ENCODE measurements around the gene EXOC3L1. TPM values are rescaled to one million over a fixed set of nuclear protein-coding genes. Genes with fewer than 3 reads are reported as not detected.

Gene EXOC3L1
- total and polyA plus RNA-seq, 4 donors = 9.7 to 16.5 (median 12.0) TPM

DNA sequence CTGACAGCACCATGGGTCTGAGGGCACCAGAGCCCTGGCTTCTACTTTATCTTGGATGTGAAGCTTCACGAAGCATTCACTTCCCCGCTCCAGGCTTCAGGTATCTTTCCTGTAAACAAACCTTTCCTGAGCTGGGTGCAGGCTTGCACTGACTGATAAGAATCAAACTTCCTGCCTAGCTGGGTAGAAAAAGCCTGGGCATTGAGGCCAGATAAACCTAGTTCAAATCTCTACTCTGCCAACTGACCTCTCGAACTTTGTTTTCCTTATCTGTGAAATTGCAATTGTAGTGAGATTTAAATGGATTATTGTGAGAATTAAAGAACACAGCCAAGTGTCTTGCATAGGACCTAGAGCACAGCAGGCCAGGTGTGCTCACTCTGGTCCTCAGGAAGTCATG lies 34.1 kb upstream of the EXOC3L1 start:
- Histone ChIP-seq H3K27ac (ENCODE audit: low read depth in 1 of 2, low read length in 1 of 2) (no peak overlapping the region), H3K4me3 (no peak overlapping the region), H3K9me3 (ENCODE audit: control insufficient read depth in 4 of 4, insufficient read depth in 3 of 4, low read length in 3 of 4) (no peaks in the 10 kb centered on the region), H3K27me3 (ENCODE audit: control insufficient read depth in 3 of 3, insufficient read depth in 3 of 3, low read length in 2 of 3) (no peaks in the 10 kb centered on the region), H3K4me1 (ENCODE audit: control insufficient read depth in 5 of 5, insufficient read depth in 5 of 5, low read length in 5 of 5) (peaks cover 4 to 18% (median 13%) of the 10 kb centered on the region in 5 donors), H3K36me3 (ENCODE audit: control insufficient read depth in 4 of 4, insufficient read depth in 4 of 4, low read length in 4 of 4) (peaks cover 2 to 9% (median 5%) of the 10 kb centered on the region in 4 donors), H3K9ac (ENCODE audit: insufficient read depth in 1 of 2, low read length in 2 of 2) (no peak overlapping the region)
- 35 to 36% methylated on average over 3 of the region's 3 CpGs for WGBS, 2 donors
- no peak for DNase-seq
- no peak for TF ChIP-seq CTCF (IDR thresholded peaks at IDR 0.05; ENCODE audit: control extremely low read depth, extremely low read depth)
- ATAC-seq (ENCODE audit: insufficient read depth, low FRiP score) = no peak

GRCh38 chr16:67216612-67217490 lies 26.9 kb upstream of the EXOC3L1 start:
- H3K27ac ChIP-seq (ENCODE audit: low read depth in 1 of 2, low read length in 1 of 2) = peak overlapping the region; percentile 63
- no peak overlapping the region for H3K4me3 ChIP-seq
- 38 to 45% methylated on average over 18 of the region's 18 CpGs for WGBS, 2 donors

GRCh38 chr16:67215706-67216105 lies 25.8 kb upstream of the EXOC3L1 start:
- H3K36me3 ChIP-seq (ENCODE audit: control insufficient read depth in 4 of 4, insufficient read depth in 4 of 4, low read length in 4 of 4) = peaks cover 0 to 3% (median under 1%) of the 10 kb centered on the region in 4 donors
- H3K9me3 ChIP-seq (ENCODE audit: control insufficient read depth in 4 of 4, insufficient read depth in 3 of 4, low read length in 3 of 4) = no peaks in the 10 kb centered on the region
- no peaks in the 10 kb centered on the region for H3K27me3 ChIP-seq (ENCODE audit: control insufficient read depth in 3 of 3, insufficient read depth in 3 of 3, low read length in 2 of 3)
- ATAC-seq (ENCODE audit: insufficient read depth, low FRiP score) = no peak
- H3K4me3 ChIP-seq = no peak overlapping the region
- TF ChIP-seq CTCF (IDR thresholded peaks at IDR 0.05; ENCODE audit: control extremely low read depth, extremely low read depth) = no peak
- H3K9ac ChIP-seq (ENCODE audit: insufficient read depth in 1 of 2, low read length in 2 of 2) = no peak overlapping the region
- no peak for DNase-seq
- 67 to 68% methylated on average over 5 of the region's 5 CpGs for WGBS, 2 donors
- peaks cover 6 to 26% (median 16%) of the 10 kb centered on the region in 5 donors for H3K4me1 ChIP-seq (ENCODE audit: control insufficient read depth in 5 of 5, insufficient read depth in 5 of 5, low read length in 5 of 5)
- H3K27ac ChIP-seq (ENCODE audit: low read depth in 1 of 2, low read length in 1 of 2) = peak overlapping the region in 1 of 2 donors; percentile 63

More at GRCh38 chr16:67216612-67217490, 26.9 kb upstream of the EXOC3L1 start:
- TF ChIP-seq CTCF (IDR thresholded peaks at IDR 0.05; ENCODE audit: control extremely low read depth, extremely low read depth) = no peak
- peak overlapping the region in 1 of 2 donors; percentile 8 for H3K9ac ChIP-seq (ENCODE audit: insufficient read depth in 1 of 2, low read length in 2 of 2)
- H3K27me3 ChIP-seq (ENCODE audit: control insufficient read depth in 3 of 3, insufficient read depth in 3 of 3, low read length in 2 of 3) = no peaks in the 10 kb centered on the region
- H3K4me1 ChIP-seq (ENCODE audit: control insufficient read depth in 5 of 5, insufficient read depth in 5 of 5, low read length in 5 of 5) = peaks cover 6 to 26% (median 16%) of the 10 kb centered on the region in 5 donors
- H3K9me3 ChIP-seq (ENCODE audit: control insufficient read depth in 4 of 4, insufficient read depth in 3 of 4, low read length in 3 of 4) = no peaks in the 10 kb centered on the region
- peaks cover 0 to 3% (median under 1%) of the 10 kb centered on the region in 4 donors for H3K36me3 ChIP-seq (ENCODE audit: control insufficient read depth in 4 of 4, insufficient read depth in 4 of 4, low read length in 4 of 4)
- ATAC-seq (ENCODE audit: insufficient read depth, low FRiP score) (peak; percentile 72), DNase-seq (peak; percentile 78 to 87 (median 86))

All from lung (tissue), 12 donors.